ENCODE data around the gene PARM1. TPM values are rescaled to one million over a fixed set of nuclear protein-coding genes. Genes with fewer than 3 reads are reported as not detected.
A peak's percentile ranks its signal among the peaks of the same experiment; 100 is the strongest.

PARM1 gene
- total and polyA plus RNA-seq, 2 donors from 2014 or later = 42.9 to 62.3 TPM

DNA sequence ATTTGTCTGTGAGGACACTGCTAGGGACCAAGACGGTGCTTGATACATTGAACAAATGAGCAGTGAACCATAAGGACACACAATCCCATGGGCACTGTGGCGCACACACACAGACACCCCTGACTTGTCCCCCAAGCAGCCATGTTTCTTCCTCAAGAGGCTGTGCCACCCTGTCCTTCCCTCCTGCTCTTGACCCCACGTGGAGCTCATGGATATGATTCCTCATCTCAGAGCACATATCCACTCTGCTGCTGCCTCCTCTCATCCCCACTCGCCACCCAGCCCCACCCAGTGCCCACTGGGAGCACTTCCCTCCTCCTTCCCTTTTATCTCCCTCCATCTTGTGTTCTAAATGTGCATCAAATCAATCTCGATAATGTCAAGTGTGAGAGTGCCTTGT, 102.4 kb downstream of the PARM1 start:
- TF ChIP-seq, protein P1, sequence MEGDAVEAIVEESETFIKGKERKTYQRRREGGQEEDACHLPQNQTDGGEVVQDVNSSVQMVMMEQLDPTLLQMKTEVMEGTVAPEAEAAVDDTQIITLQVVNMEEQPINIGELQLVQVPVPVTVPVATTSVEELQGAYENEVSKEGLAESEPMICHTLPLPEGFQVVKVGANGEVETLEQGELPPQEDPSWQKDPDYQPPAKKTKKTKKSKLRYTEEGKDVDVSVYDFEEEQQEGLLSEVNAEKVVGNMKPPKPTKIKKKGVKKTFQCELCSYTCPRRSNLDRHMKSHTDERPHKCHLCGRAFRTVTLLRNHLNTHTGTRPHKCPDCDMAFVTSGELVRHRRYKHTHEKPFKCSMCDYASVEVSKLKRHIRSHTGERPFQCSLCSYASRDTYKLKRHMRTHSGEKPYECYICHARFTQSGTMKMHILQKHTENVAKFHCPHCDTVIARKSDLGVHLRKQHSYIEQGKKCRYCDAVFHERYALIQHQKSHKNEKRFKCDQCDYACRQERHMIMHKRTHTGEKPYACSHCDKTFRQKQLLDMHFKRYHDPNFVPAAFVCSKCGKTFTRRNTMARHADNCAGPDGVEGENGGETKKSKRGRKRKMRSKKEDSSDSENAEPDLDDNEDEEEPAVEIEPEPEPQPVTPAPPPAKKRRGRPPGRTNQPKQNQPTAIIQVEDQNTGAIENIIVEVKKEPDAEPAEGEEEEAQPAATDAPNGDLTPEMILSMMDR (IDR thresholded peaks at IDR 0.05; ENCODE audit: borderline replicate concordance, extremely low read depth, insufficient read depth) = no peak
- H3K27me3 ChIP-seq (ENCODE audit: control insufficient read depth, insufficient read depth, low read length) = no peaks in the 10 kb centered on the region
- no peak for FAIRE-seq
- no peaks in the 10 kb centered on the region for H3K9me3 ChIP-seq (ENCODE audit: control insufficient read depth in 2 of 3, insufficient read depth in 1 of 3, low read length in 3 of 3)
- no peak overlapping the region for H3K27ac ChIP-seq (ENCODE audit: low read depth in 2 of 2, low read length in 2 of 2)
- H3K4me3 ChIP-seq (ENCODE audit: low read length in 3 of 3) = no peak overlapping the region
- H3K36me3 ChIP-seq (ENCODE audit: control insufficient read depth in 2 of 3, insufficient read depth in 3 of 3, low read length in 3 of 3) = peaks cover 0 to 4% (median 0%) of the 10 kb centered on the region in 3 donors
- DNase-seq = no peak
- intact Hi-C loops (cut with DNase I) = no loop called here
- H3K9ac ChIP-seq (ENCODE audit: low read length in 3 of 3) = no peak overlapping the region
- H3K4me1 ChIP-seq (ENCODE audit: control insufficient read depth in 2 of 3, insufficient read depth in 2 of 3, low read depth in 1 of 3, low read length in 3 of 3) = peaks cover 0 to 4% (median 0%) of the 10 kb centered on the region in 3 donors

DNA sequence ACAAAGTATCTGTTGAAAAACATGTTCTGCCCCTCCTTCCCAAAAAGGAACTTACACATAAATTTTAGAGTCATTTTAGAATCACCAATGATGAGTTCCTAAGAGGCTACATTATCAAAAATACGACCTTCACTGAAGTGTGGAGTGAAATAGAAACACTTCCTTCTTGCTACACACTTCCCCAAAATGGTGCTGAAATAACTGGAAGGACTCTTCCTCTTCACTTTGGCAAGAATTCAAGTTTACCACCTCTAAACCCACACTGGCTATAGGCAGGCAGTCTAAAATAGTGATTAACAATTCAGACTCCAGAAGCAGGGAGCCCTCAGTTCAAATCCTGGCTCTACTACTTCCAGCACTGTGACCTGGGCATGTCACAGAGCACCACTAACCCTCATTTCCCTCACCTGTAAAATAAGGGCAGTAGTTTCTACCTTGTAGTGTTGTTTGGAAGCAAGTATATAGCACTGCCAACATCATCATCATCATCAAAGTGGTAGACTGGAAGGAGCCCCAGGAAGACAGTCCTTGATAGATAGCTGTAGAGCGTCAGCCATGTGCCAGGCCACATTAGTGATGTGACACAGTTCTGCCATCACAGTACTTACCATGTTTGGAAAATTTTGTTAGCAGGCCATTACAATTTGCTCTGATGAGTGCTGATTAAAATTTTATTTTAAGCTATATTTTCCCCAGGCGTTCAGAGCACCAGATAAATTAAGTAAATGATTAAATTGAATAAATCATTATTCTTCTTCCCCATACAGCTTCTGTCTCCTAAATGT, 103.3 kb downstream of the PARM1 start:
- H3K27ac ChIP-seq (ENCODE audit: low read depth in 2 of 2, low read length in 2 of 2) = no peak overlapping the region
- H3K4me3 ChIP-seq (ENCODE audit: low read length in 3 of 3) = no peak overlapping the region
- DNase-seq (no peak), FAIRE-seq (no peak)
- peaks cover 0 to 4% (median 0%) of the 10 kb centered on the region in 3 donors for H3K36me3 ChIP-seq (ENCODE audit: control insufficient read depth in 2 of 3, insufficient read depth in 3 of 3, low read length in 3 of 3)
- intact Hi-C loops (cut with DNase I) = no loop called here
- H3K4me1 ChIP-seq (ENCODE audit: control insufficient read depth in 2 of 3, insufficient read depth in 2 of 3, low read depth in 1 of 3, low read length in 3 of 3) = peaks cover 0 to 4% (median 0%) of the 10 kb centered on the region in 3 donors
- no peaks in the 10 kb centered on the region for H3K9me3 ChIP-seq (ENCODE audit: control insufficient read depth in 2 of 3, insufficient read depth in 1 of 3, low read length in 3 of 3)
- H3K27me3 ChIP-seq (ENCODE audit: control insufficient read depth, insufficient read depth, low read length) = no peaks in the 10 kb centered on the region
- no peak overlapping the region for H3K9ac ChIP-seq (ENCODE audit: low read length in 3 of 3)
- TF ChIP-seq, protein P1 (IDR thresholded peaks at IDR 0.05; ENCODE audit: borderline replicate concordance, extremely low read depth, insufficient read depth) = no peak

DNA sequence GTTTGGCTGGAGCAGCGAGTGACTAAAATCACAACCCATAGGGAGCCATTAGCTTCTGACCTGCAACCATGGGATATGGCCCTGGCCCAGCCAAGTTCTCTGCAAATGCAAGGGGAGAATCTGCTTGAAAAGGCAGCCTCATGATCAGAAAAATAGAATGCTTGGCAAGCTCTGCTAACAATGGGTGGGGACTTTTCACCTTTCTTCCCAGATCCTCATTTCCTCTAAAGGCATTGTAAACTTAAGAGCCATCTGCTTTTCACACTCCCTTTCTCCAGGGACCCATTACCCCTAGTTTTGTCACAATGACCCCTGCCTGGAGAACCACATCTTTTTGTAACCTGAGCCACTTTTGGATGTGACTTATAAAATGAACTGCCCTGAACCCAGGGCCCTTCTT, 104.3 kb downstream of the PARM1 start:
- H3K27me3 ChIP-seq (ENCODE audit: control insufficient read depth, insufficient read depth, low read length) = no peaks in the 10 kb centered on the region
- H3K36me3 ChIP-seq (ENCODE audit: control insufficient read depth in 2 of 3, insufficient read depth in 3 of 3, low read length in 3 of 3) = peaks cover 0 to 4% (median 0%) of the 10 kb centered on the region in 3 donors
- DNase-seq (peak in 1 of 5 donors; percentile 27), FAIRE-seq (no peak)
- no peak overlapping the region for H3K4me3 ChIP-seq (ENCODE audit: low read length in 3 of 3)
- intact Hi-C loops (cut with DNase I) = no loop called here
- TF ChIP-seq, protein P1 (IDR thresholded peaks at IDR 0.05; ENCODE audit: borderline replicate concordance, extremely low read depth, insufficient read depth) = no peak
- H3K27ac ChIP-seq (ENCODE audit: low read depth in 2 of 2, low read length in 2 of 2) = no peak overlapping the region
- peaks cover 0 to 4% (median 0%) of the 10 kb centered on the region in 3 donors for H3K4me1 ChIP-seq (ENCODE audit: control insufficient read depth in 2 of 3, insufficient read depth in 2 of 3, low read depth in 1 of 3, low read length in 3 of 3)
- H3K9me3 ChIP-seq (ENCODE audit: control insufficient read depth in 2 of 3, insufficient read depth in 1 of 3, low read length in 3 of 3) = no peaks in the 10 kb centered on the region
- no peak overlapping the region for H3K9ac ChIP-seq (ENCODE audit: low read length in 3 of 3)

Measured in kidney (tissue), 14 donors.